ENCODE measurements around the gene RTBDN.

DNA sequence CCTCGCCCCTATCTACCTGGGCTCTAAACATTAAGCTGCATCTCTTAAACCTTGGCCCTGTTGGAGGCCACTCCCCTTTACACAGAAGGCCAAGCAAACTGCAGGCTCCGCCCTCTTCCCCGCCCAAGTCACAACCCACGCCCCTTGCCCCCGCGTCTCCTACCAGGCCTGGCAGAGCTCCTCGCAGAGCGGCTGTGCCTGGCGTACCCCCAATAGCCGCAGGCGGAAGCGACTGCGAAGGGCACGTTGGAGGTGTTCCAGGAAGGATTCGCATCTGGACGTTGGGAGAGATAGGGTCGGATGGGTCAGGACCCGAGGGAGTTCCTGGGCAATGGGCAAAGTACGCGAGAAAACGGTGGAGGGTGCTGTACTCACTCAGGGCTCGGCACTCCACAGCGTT is 5.9 kb downstream of the RTBDN start:
- no peak for TF ChIP-seq POLR2A (IDR thresholded peaks at IDR 0.05)
- TF ChIP-seq, protein P1, sequence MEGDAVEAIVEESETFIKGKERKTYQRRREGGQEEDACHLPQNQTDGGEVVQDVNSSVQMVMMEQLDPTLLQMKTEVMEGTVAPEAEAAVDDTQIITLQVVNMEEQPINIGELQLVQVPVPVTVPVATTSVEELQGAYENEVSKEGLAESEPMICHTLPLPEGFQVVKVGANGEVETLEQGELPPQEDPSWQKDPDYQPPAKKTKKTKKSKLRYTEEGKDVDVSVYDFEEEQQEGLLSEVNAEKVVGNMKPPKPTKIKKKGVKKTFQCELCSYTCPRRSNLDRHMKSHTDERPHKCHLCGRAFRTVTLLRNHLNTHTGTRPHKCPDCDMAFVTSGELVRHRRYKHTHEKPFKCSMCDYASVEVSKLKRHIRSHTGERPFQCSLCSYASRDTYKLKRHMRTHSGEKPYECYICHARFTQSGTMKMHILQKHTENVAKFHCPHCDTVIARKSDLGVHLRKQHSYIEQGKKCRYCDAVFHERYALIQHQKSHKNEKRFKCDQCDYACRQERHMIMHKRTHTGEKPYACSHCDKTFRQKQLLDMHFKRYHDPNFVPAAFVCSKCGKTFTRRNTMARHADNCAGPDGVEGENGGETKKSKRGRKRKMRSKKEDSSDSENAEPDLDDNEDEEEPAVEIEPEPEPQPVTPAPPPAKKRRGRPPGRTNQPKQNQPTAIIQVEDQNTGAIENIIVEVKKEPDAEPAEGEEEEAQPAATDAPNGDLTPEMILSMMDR (IDR thresholded peaks at IDR 0.05), result no peak
